Cardiac muscle cell (in vitro differentiated cells and primary cell): ENCODE measurements around the gene AGPAT3. TPM values are rescaled to one million over a fixed set of nuclear protein-coding genes. Genes with fewer than 3 reads are reported as not detected.

Experiments
- DNase-seq, 2 donors: peaks; one replicate each; pipeline versions ENCODE4 v3.0.0 to v3.0.0-alpha.2; 2010 to 2017; ENCODE audit warnings: low read depth in 1 of 2, low spot score in 1 of 2
- H3K27ac ChIP-seq: fragments of 200-600 bp; sonication (generic); 2 replicates; pipeline ENCODE4 v1.5.1; 2016
- H3K27me3 ChIP-seq: fragments of 200-600 bp; sonication (generic); 2 replicates; pipeline ENCODE4 v1.6.0; 2016; ENCODE audit warnings: control low read depth
- H3K36me3 ChIP-seq: fragments of 200-600 bp; sonication (generic); 2 replicates; pipeline ENCODE4 v1.5.1; 2016; ENCODE audit warnings: control low read depth
- H3K4me1 ChIP-seq: fragments of 200-600 bp; sonication (generic); 2 replicates; pipeline ENCODE4 v1.8.1; 2017; ENCODE audit warnings: low read depth, mild to moderate bottlenecking, mixed run types
- H3K4me3 ChIP-seq: fragments of 200-600 bp; sonication (generic); 2 replicates; pipeline ENCODE4 v1.5.1; 2016; ENCODE audit warnings: mild to moderate bottlenecking
- H3K9me3 ChIP-seq: fragments of 200-600 bp; sonication (generic); 2 replicates; pipeline ENCODE4 v1.5.1; 2017; ENCODE audit warnings: low read depth, mild to moderate bottlenecking, control low read depth
- CTCF ChIP-seq: IDR thresholded peaks from 2 replicates; pipeline ENCODE4 v1.5.1; 2012; ENCODE audit warnings: low read depth, mild to moderate bottlenecking, low read length
- polyA plus RNA-seq: library from polyadenylated mRNA; unstranded; fragments of >200 nt; fragmentation: Nextera tagmentation; extraction: Ambion mirVana; gene quantifications from 2 replicates; pipeline ENCODE4 v1.2.1, GENCODE V29; 2016
- total RNA-seq: library from RNA; depleted of rRNA; stranded (reverse); fragments of >200 nt; gene quantifications from 2 replicates; pipeline ENCODE4 v1.2.3, GENCODE V29; 2016

The AGPAT3 gene
- total and polyA plus RNA-seq, 2 experiments from 2014 or later, result 12.4 to 23.6 TPM

- no peak for DNase-seq
Measured at GRCh38 chr21:43944757-43945156, 79.7 kb downstream of the AGPAT3 start.

GRCh38 chr21:43948740-43949498, 83.9 kb downstream of the AGPAT3 start:
- no peak for DNase-seq
- no peak for TF ChIP-seq CTCF
- Histone ChIP-seq H3K4me1 (peaks cover 7% of the 10 kb centered on the region), H3K9me3 (no peaks in the 10 kb centered on the region), H3K4me3 (no peak overlapping the region), H3K27me3 (no peaks in the 10 kb centered on the region), H3K27ac (no peak overlapping the region), H3K36me3 (no peaks in the 10 kb centered on the region)

More at GRCh38 chr21:43944757-43945156, 79.7 kb downstream of the AGPAT3 start:
- Histone ChIP-seq H3K27me3 (no peaks in the 10 kb centered on the region), H3K9me3 (no peaks in the 10 kb centered on the region), H3K4me3 (no peak overlapping the region), H3K4me1 (peaks cover 7% of the 10 kb centered on the region), H3K36me3 (no peaks in the 10 kb centered on the region), H3K27ac (no peak overlapping the region)
- TF ChIP-seq CTCF, result no peak

GRCh38 chr21:43949499-43950208, 84.6 kb downstream of the AGPAT3 start:
- H3K4me1 ChIP-seq, result no peaks in the 10 kb centered on the region
- no peak overlapping the region for H3K27ac ChIP-seq
- no peak for TF ChIP-seq CTCF
- no peaks in the 10 kb centered on the region for H3K9me3 ChIP-seq
- H3K27me3 ChIP-seq, result no peaks in the 10 kb centered on the region
- DNase-seq, result no peak
- H3K36me3 ChIP-seq, result no peaks in the 10 kb centered on the region
- H3K4me3 ChIP-seq, result no peak overlapping the region

- no peak for DNase-seq
- no peaks in the 10 kb centered on the region for H3K9me3 ChIP-seq
- H3K36me3 ChIP-seq, result no peaks in the 10 kb centered on the region
- no peak overlapping the region for H3K27ac ChIP-seq
- no peak overlapping the region for H3K4me3 ChIP-seq
- H3K4me1 ChIP-seq, result no peaks in the 10 kb centered on the region
- H3K27me3 ChIP-seq, result no peaks in the 10 kb centered on the region
- TF ChIP-seq CTCF, result no peak
Measured at GRCh38 chr21:43950481-43950880, 85.5 kb downstream of the AGPAT3 start.

- Histone ChIP-seq H3K4me3 (no peak overlapping the region), H3K36me3 (no peaks in the 10 kb centered on the region), H3K9me3 (no peaks in the 10 kb centered on the region), H3K27ac (no peak overlapping the region), H3K4me1 (no peaks in the 10 kb centered on the region), H3K27me3 (no peaks in the 10 kb centered on the region)
- no peak for DNase-seq
- no peak for TF ChIP-seq CTCF
Measured at GRCh38 chr21:43950936-43951335, 85.9 kb downstream of the AGPAT3 start.
